Measurements from ENCODE around the gene DPH5.

Gene DPH5

GRCh38 chr1:100988121-100988520, 37.5 kb downstream of the DPH5 start:
- 93% methylated on average over 3 of the region's 3 CpGs for WGBS
- no peak overlapping the region for H3K27ac ChIP-seq (ENCODE audit: low read depth, low read length)
- no peaks in the 10 kb centered on the region for H3K9me3 ChIP-seq (ENCODE audit: insufficient read depth, low read depth, low read length)
- H3K36me3 ChIP-seq (ENCODE audit: insufficient read depth, low read length) = peaks cover 49% of the 10 kb centered on the region
- no peak overlapping the region for H3K9ac ChIP-seq (ENCODE audit: low read depth, low read length)
- no peak overlapping the region for H3K4me3 ChIP-seq (ENCODE audit: low read length)
- H3K4me1 ChIP-seq (ENCODE audit: insufficient read depth, low read length) = no peaks in the 10 kb centered on the region
- H3K27me3 ChIP-seq (ENCODE audit: insufficient read depth, low read length) = no peaks in the 10 kb centered on the region

GRCh38 chr1:100982793-100983192, 42.8 kb downstream of the DPH5 start:
- H3K27me3 ChIP-seq (ENCODE audit: insufficient read depth, low read length) = no peaks in the 10 kb centered on the region
- H3K9me3 ChIP-seq (ENCODE audit: insufficient read depth, low read depth, low read length) = no peaks in the 10 kb centered on the region
- no peaks in the 10 kb centered on the region for H3K4me1 ChIP-seq (ENCODE audit: insufficient read depth, low read length)
- 93% methylated on average over 4 of the region's 4 CpGs for WGBS
- no peak overlapping the region for H3K9ac ChIP-seq (ENCODE audit: low read depth, low read length)
- H3K27ac ChIP-seq (ENCODE audit: low read depth, low read length) = no peak overlapping the region
- H3K4me3 ChIP-seq (ENCODE audit: low read length) = no peak overlapping the region
- peaks cover 21% of the 10 kb centered on the region for H3K36me3 ChIP-seq (ENCODE audit: insufficient read depth, low read length)

GRCh38 chr1:100979631-100980030, 46.0 kb downstream of the DPH5 start:
- Histone ChIP-seq H3K36me3 (ENCODE audit: insufficient read depth, low read length) (peaks cover 44% of the 10 kb centered on the region), H3K27me3 (ENCODE audit: insufficient read depth, low read length) (no peaks in the 10 kb centered on the region), H3K9ac (ENCODE audit: low read depth, low read length) (no peak overlapping the region), H3K4me1 (ENCODE audit: insufficient read depth, low read length) (peaks cover 5% of the 10 kb centered on the region; the same call in 1 of the 2 replicates), H3K4me3 (ENCODE audit: low read length) (no peak overlapping the region), H3K9me3 (ENCODE audit: insufficient read depth, low read depth, low read length) (no peaks in the 10 kb centered on the region), H3K27ac (ENCODE audit: low read depth, low read length) (no peak overlapping the region)
- WGBS = 96% methylated on average over 1 of the region's 2 CpGs

GRCh38 chr1:100976936-100977335, 48.6 kb downstream of the DPH5 start:
- WGBS = 100% methylated on average over 1 of the region's 1 CpG
- Histone ChIP-seq H3K4me3 (ENCODE audit: low read length) (no peak overlapping the region), H3K27ac (ENCODE audit: low read depth, low read length) (no peak overlapping the region), H3K36me3 (ENCODE audit: insufficient read depth, low read length) (peaks cover 44% of the 10 kb centered on the region), H3K4me1 (ENCODE audit: insufficient read depth, low read length) (peaks cover 17% of the 10 kb centered on the region), H3K9ac (ENCODE audit: low read depth, low read length) (no peak overlapping the region), H3K9me3 (ENCODE audit: insufficient read depth, low read depth, low read length) (no peaks in the 10 kb centered on the region), H3K27me3 (ENCODE audit: insufficient read depth, low read length) (no peaks in the 10 kb centered on the region)

GRCh38 chr1:100972185-100972584, 53.4 kb downstream of the DPH5 start:
- Histone ChIP-seq H3K9me3 (ENCODE audit: insufficient read depth, low read depth, low read length) (no peaks in the 10 kb centered on the region), H3K27me3 (ENCODE audit: insufficient read depth, low read length) (no peaks in the 10 kb centered on the region), H3K4me3 (ENCODE audit: low read length) (no peak overlapping the region), H3K9ac (ENCODE audit: low read depth, low read length) (no peak overlapping the region), H3K36me3 (ENCODE audit: insufficient read depth, low read length) (peaks cover 30% of the 10 kb centered on the region), H3K4me1 (ENCODE audit: insufficient read depth, low read length) (peaks cover 39% of the 10 kb centered on the region), H3K27ac (ENCODE audit: low read depth, low read length) (no peak overlapping the region)
- WGBS = 74% methylated on average over 1 of the region's 1 CpG

- H3K4me3 ChIP-seq (ENCODE audit: low read length) = no peak overlapping the region
- no peak overlapping the region for H3K9ac ChIP-seq (ENCODE audit: low read depth, low read length)
- H3K4me1 ChIP-seq (ENCODE audit: insufficient read depth, low read length) = peaks cover 39% of the 10 kb centered on the region
- no peak overlapping the region for H3K27ac ChIP-seq (ENCODE audit: low read depth, low read length)
- H3K9me3 ChIP-seq (ENCODE audit: insufficient read depth, low read depth, low read length) = no peaks in the 10 kb centered on the region
- no peaks in the 10 kb centered on the region for H3K27me3 ChIP-seq (ENCODE audit: insufficient read depth, low read length)
- no CpG with 5 or more reads among the region's 1 CpG for WGBS
- peaks cover 31% of the 10 kb centered on the region for H3K36me3 ChIP-seq (ENCODE audit: insufficient read depth, low read length)
These were observed 54.6 kb downstream of the DPH5 start for GRCh38 chr1:100971021-100971420.

GRCh38 chr1:100969327-100969726, 56.3 kb downstream of the DPH5 start:
- H3K4me3 ChIP-seq (ENCODE audit: low read length) = no peak overlapping the region
- no peaks in the 10 kb centered on the region for H3K27me3 ChIP-seq (ENCODE audit: insufficient read depth, low read length)
- H3K4me1 ChIP-seq (ENCODE audit: insufficient read depth, low read length) = peaks cover 33% of the 10 kb centered on the region
- WGBS = 96% methylated on average over 2 of the region's 2 CpGs
- no peaks in the 10 kb centered on the region for H3K9me3 ChIP-seq (ENCODE audit: insufficient read depth, low read depth, low read length)
- H3K36me3 ChIP-seq (ENCODE audit: insufficient read depth, low read length) = peaks cover 36% of the 10 kb centered on the region
- H3K9ac ChIP-seq (ENCODE audit: low read depth, low read length) = no peak overlapping the region
- H3K27ac ChIP-seq (ENCODE audit: low read depth, low read length) = no peak overlapping the region

GRCh38 chr1:100968621-100969020, 57.0 kb downstream of the DPH5 start:
- Histone ChIP-seq H3K27ac (ENCODE audit: low read depth, low read length) (no peak overlapping the region), H3K36me3 (ENCODE audit: insufficient read depth, low read length) (peaks cover 40% of the 10 kb centered on the region), H3K4me1 (ENCODE audit: insufficient read depth, low read length) (peaks cover 33% of the 10 kb centered on the region), H3K9me3 (ENCODE audit: insufficient read depth, low read depth, low read length) (no peaks in the 10 kb centered on the region), H3K27me3 (ENCODE audit: insufficient read depth, low read length) (no peaks in the 10 kb centered on the region), H3K4me3 (ENCODE audit: low read length) (no peak overlapping the region), H3K9ac (ENCODE audit: low read depth, low read length) (no peak overlapping the region)
- WGBS = no CpG with 5 or more reads among the region's 1 CpG

- Histone ChIP-seq H3K27me3 (ENCODE audit: insufficient read depth, low read length) (no peaks in the 10 kb centered on the region), H3K36me3 (ENCODE audit: insufficient read depth, low read length) (peaks cover 20% of the 10 kb centered on the region), H3K9ac (ENCODE audit: low read depth, low read length) (no peak overlapping the region), H3K9me3 (ENCODE audit: insufficient read depth, low read depth, low read length) (no peaks in the 10 kb centered on the region), H3K4me1 (ENCODE audit: insufficient read depth, low read length) (peaks cover 9% of the 10 kb centered on the region), H3K27ac (ENCODE audit: low read depth, low read length) (no peak overlapping the region), H3K4me3 (ENCODE audit: low read length) (no peak overlapping the region)
- WGBS = 84% methylated on average over 1 of the region's 1 CpG
These were observed 65.5 kb downstream of the DPH5 start for GRCh38 chr1:100960098-100960497.

- H3K9me3 ChIP-seq (ENCODE audit: insufficient read depth, low read depth, low read length) = no peaks in the 10 kb centered on the region
- H3K4me3 ChIP-seq (ENCODE audit: low read length) = no peak overlapping the region
- no peak overlapping the region for H3K9ac ChIP-seq (ENCODE audit: low read depth, low read length)
- peaks cover 14% of the 10 kb centered on the region for H3K4me1 ChIP-seq (ENCODE audit: insufficient read depth, low read length)
- WGBS = 98% methylated on average over 5 of the region's 5 CpGs
- H3K36me3 ChIP-seq (ENCODE audit: insufficient read depth, low read length) = peaks cover 15% of the 10 kb centered on the region
- no peak overlapping the region for H3K27ac ChIP-seq (ENCODE audit: low read depth, low read length)
- H3K27me3 ChIP-seq (ENCODE audit: insufficient read depth, low read length) = no peaks in the 10 kb centered on the region
These were observed 66.0 kb downstream of the DPH5 start for GRCh38 chr1:100959502-100960060.

- Histone ChIP-seq H3K4me3 (ENCODE audit: low read length) (no peak overlapping the region), H3K4me1 (ENCODE audit: insufficient read depth, low read length) (peaks cover 46% of the 10 kb centered on the region), H3K36me3 (ENCODE audit: insufficient read depth, low read length) (peaks cover 12% of the 10 kb centered on the region; the same call in 1 of the 2 replicates), H3K9me3 (ENCODE audit: insufficient read depth, low read depth, low read length) (no peaks in the 10 kb centered on the region), H3K9ac (ENCODE audit: low read depth, low read length) (no peak overlapping the region), H3K27me3 (ENCODE audit: insufficient read depth, low read length) (no peaks in the 10 kb centered on the region), H3K27ac (ENCODE audit: low read depth, low read length) (no peak overlapping the region)
- 70% methylated on average over 1 of the region's 1 CpG for WGBS
These were observed 70.3 kb downstream of the DPH5 start for GRCh38 chr1:100955322-100955721.
